Endodermal cell (in vitro differentiated cells): ENCODE results near the gene CUL2. TPM values are rescaled to one million over a fixed set of nuclear protein-coding genes. Genes with fewer than 3 reads are reported as not detected.
"Not testable (repeated sequence)": the region's sequence is repeated elsewhere in the genome, so short reads cannot be mapped to it uniquely, and the experiment has no call there.

Experiments
- DNase-seq: peaks from one replicate; pipeline ENCODE4 v3.0.0-alpha.2; 2017
- H3K27ac ChIP-seq: 2 replicates; pipeline ENCODE4 v1.5.1; 2013; ENCODE audit warnings: mild to moderate bottlenecking, low read depth, low read length, moderate library complexity
- H3K27me3 ChIP-seq: 2 replicates; pipeline ENCODE4 v1.6.1; 2013; ENCODE audit warnings: mild to moderate bottlenecking, low read length, moderate library complexity; ENCODE audit not compliant: insufficient read depth, control insufficient read depth, poor library complexity, severe bottlenecking
- H3K36me3 ChIP-seq: 2 replicates; pipeline ENCODE4 v1.7.0; 2013; ENCODE audit warnings: mild to moderate bottlenecking, low read length, moderate library complexity; ENCODE audit not compliant: control insufficient read depth, insufficient read depth
- H3K4me1 ChIP-seq: one replicate; pipeline ENCODE4 v1.7.0; 2013; ENCODE audit warnings: low read length; ENCODE audit not compliant: control insufficient read depth, insufficient read depth
- H3K4me3 ChIP-seq: 2 replicates; pipeline ENCODE4 v1.5.1; 2013; ENCODE audit warnings: mild to moderate bottlenecking, low read length, moderate library complexity
- H3K9ac ChIP-seq: 2 replicates; pipeline ENCODE4 v1.6.1; 2013; ENCODE audit warnings: mild to moderate bottlenecking, low read length, moderate library complexity; ENCODE audit not compliant: poor library complexity, severe bottlenecking; ENCODE audit errors: extremely low read depth
- H3K9me3 ChIP-seq: 2 replicates; pipeline ENCODE4 v1.6.1; 2013; ENCODE audit warnings: mild to moderate bottlenecking, low read length, moderate library complexity; ENCODE audit not compliant: control insufficient read depth
- H3K27ac Mint-ChIP-seq: 2 replicates; pipeline ENCODE4 v1.8.0; 2020; ENCODE audit warnings: mixed read lengths
- H3K27me3 Mint-ChIP-seq: 2 replicates; pipeline ENCODE4 v1.8.0; 2021; ENCODE audit warnings: mild to moderate bottlenecking, mixed read lengths; ENCODE audit not compliant: insufficient read depth
- H3K36me3 Mint-ChIP-seq: 2 replicates; pipeline ENCODE4 v1.8.0; 2020; ENCODE audit warnings: low read depth, mixed read lengths
- H3K4me1 Mint-ChIP-seq: 2 replicates; pipeline ENCODE4 v1.8.0; 2020; ENCODE audit warnings: mixed read lengths
- H3K4me3 Mint-ChIP-seq: 2 replicates; pipeline ENCODE4 v1.8.0; 2020; ENCODE audit warnings: mild to moderate bottlenecking, moderate library complexity, mixed read lengths
- H3K9me3 Mint-ChIP-seq: 2 replicates; pipeline ENCODE4 v1.8.0; 2020; ENCODE audit warnings: mild to moderate bottlenecking, mixed read lengths
- CTCF ChIP-seq: fragments of 200-600 bp; sonication (generic); conservative IDR thresholded peaks from 2 replicates; pipeline ENCODE4 v1.5.0; 2021; ENCODE audit warnings: antibody characterized with exemption, mild to moderate bottlenecking
- WGBS, 2 experiments: methylation state at CpG; one replicate each; pipeline versions ENCODE4 v1.1.5 to v1.1.7; 2013; ENCODE audit warnings: missing lambda C conversion rate in 2 of 2, mixed read lengths in 1 of 2; ENCODE audit not compliant: insufficient coverage in 1 of 2, insufficient read length in 1 of 2; 5-methylcytosine and 5-hydroxymethylcytosine counted together
- total RNA-seq, 2 donors: library from RNA; stranded (reverse); fragmentation: NEBNext Ultra II Directional in 1 of 2; extraction: Animal tissue kit (Norgen Biotek cat#: 25700) in 1 of 2; gene quantifications; 2 replicates in 1 of 2; 3 replicates in 1 of 2; pipeline ENCODE4 v1.2.1, GENCODE V29; 2021

Gene CUL2
- total RNA-seq, 2 donors from 2014 or later: 39.2 to 41.5 TPM

GRCh38 chr10:34981844-34982243 lies 108.3 kb downstream of the CUL2 start:
- Mint-ChIP-seq H3K27me3 (no peaks in the 10 kb centered on the region), H3K9me3 (peaks cover 29% of the 10 kb centered on the region), H3K4me3 (no peak overlapping the region), H3K36me3 (peaks cover under 1% of the 10 kb centered on the region), H3K4me1 (peaks cover 4% of the 10 kb centered on the region), H3K27ac (no peak overlapping the region)
- Histone ChIP-seq H3K4me1 (no peaks in the 10 kb centered on the region), H3K9me3 (peaks cover 18% of the 10 kb centered on the region), H3K36me3 (no peaks in the 10 kb centered on the region), H3K27me3 (no peaks in the 10 kb centered on the region), H3K4me3 (no peak overlapping the region), H3K9ac (no peak overlapping the region), H3K27ac (no peak overlapping the region)
- 86 to 100% methylated on average over 1 to 2 of the region's 2 CpGs for WGBS, 2 experiments
- DNase-seq: no peak
- TF ChIP-seq CTCF: no peak

- Mint-ChIP-seq H3K36me3 (peaks cover 3% of the 10 kb centered on the region), H3K27ac (no peak overlapping the region), H3K4me3 (no peak overlapping the region), H3K9me3 (peaks cover 36% of the 10 kb centered on the region), H3K27me3 (no peaks in the 10 kb centered on the region), H3K4me1 (peaks cover 3% of the 10 kb centered on the region)
- no peak overlapping the region for H3K27ac ChIP-seq
- H3K36me3 ChIP-seq: no peaks in the 10 kb centered on the region
- WGBS, 2 experiments: 73 to 100% methylated on average over 1 to 2 of the region's 2 CpGs
- H3K4me3 ChIP-seq: no peak overlapping the region
- no peaks in the 10 kb centered on the region for H3K4me1 ChIP-seq
- no peak overlapping the region for H3K9ac ChIP-seq
- no peak for DNase-seq
- peaks cover 19% of the 10 kb centered on the region for H3K9me3 ChIP-seq
- H3K27me3 ChIP-seq: no peaks in the 10 kb centered on the region
- no peak for TF ChIP-seq CTCF
Observed at GRCh38 chr10:34979938-34980337, 110.2 kb downstream of the CUL2 start.

GRCh38 chr10:34978080-34978479 lies 112.1 kb downstream of the CUL2 start:
- no peak overlapping the region for H3K27ac Mint-ChIP-seq
- H3K27me3 ChIP-seq: no peaks in the 10 kb centered on the region
- H3K4me3 Mint-ChIP-seq: no peak overlapping the region
- H3K27ac ChIP-seq: no peak overlapping the region
- H3K9me3 Mint-ChIP-seq: peaks cover 36% of the 10 kb centered on the region
- no peak overlapping the region for H3K9ac ChIP-seq
- no peak overlapping the region for H3K4me3 ChIP-seq
- no peaks in the 10 kb centered on the region for H3K36me3 ChIP-seq
- peaks cover 3% of the 10 kb centered on the region for H3K4me1 Mint-ChIP-seq
- peaks cover 18% of the 10 kb centered on the region for H3K9me3 ChIP-seq
- H3K36me3 Mint-ChIP-seq: peaks cover 3% of the 10 kb centered on the region
- 86 to 89% methylated on average over 7 of the region's 7 CpGs for WGBS, 2 experiments
- H3K27me3 Mint-ChIP-seq: no peaks in the 10 kb centered on the region
- DNase-seq: no peak
- H3K4me1 ChIP-seq: no peaks in the 10 kb centered on the region
- TF ChIP-seq CTCF: no peak

GRCh38 chr10:34976380-34976910 lies 113.7 kb downstream of the CUL2 start:
- H3K27ac ChIP-seq, H3K4me1 Mint-ChIP-seq, H3K36me3 ChIP-seq, H3K4me3 ChIP-seq, H3K36me3 Mint-ChIP-seq, H3K9ac ChIP-seq, H3K4me3 Mint-ChIP-seq, DNase-seq, H3K4me1 ChIP-seq, H3K27me3 Mint-ChIP-seq, H3K27ac Mint-ChIP-seq, H3K27me3 ChIP-seq: not testable (repeated sequence)
- peaks cover 18% of the 10 kb centered on the region for H3K9me3 ChIP-seq
- 94% methylated on average over 29 of the region's 29 CpGs; no CpG with 5 or more reads in 1 of the 2 experiments for WGBS, 2 experiments
- peaks cover 34% of the 10 kb centered on the region for H3K9me3 Mint-ChIP-seq

- H3K4me3 Mint-ChIP-seq, H3K4me3 ChIP-seq, H3K36me3 Mint-ChIP-seq, H3K27me3 Mint-ChIP-seq, H3K9ac ChIP-seq, H3K27ac ChIP-seq, H3K27me3 ChIP-seq, H3K4me1 ChIP-seq, DNase-seq, H3K27ac Mint-ChIP-seq, H3K4me1 Mint-ChIP-seq, H3K36me3 ChIP-seq: not testable (repeated sequence)
- peaks cover 34% of the 10 kb centered on the region for H3K9me3 Mint-ChIP-seq
- WGBS, 2 experiments: 90 to 98% methylated on average over 5 to 8 of the region's 8 CpGs
- peaks cover 18% of the 10 kb centered on the region for H3K9me3 ChIP-seq
Observed at GRCh38 chr10:34974364-34975065, 115.6 kb downstream of the CUL2 start.
